K562 (cell line): Measurements from ENCODE around the gene ARAF. TPM values are rescaled to one million over a fixed set of nuclear protein-coding genes. Genes with fewer than 3 reads are reported as not detected.

Source experiments
- ATAC-seq: fragments of 200-7000 bp; cut with Tn5 transposase; 3 replicates; pipeline ENCODE4 v1.9.1; 2020; ENCODE audit warnings: moderate library complexity
- BruUV-seq: library from RNA; stranded (reverse); fragments of 400-500 nt; replicated peaks from 2 replicates; lab custom pipeline; 2021; lab: Mats Ljungman, UMichigan
- CTCF ChIA-PET: fragments of 300-600 bp; formaldehyde crosslinking; extraction: SDS; loops from one replicate; lab custom pipeline; 2021; ENCODE audit warnings: low intra/inter-chr PET ratio; lab: Yijun Ruan, JAX
- POLR2A ChIA-PET: fragments of 300-600, 350-650 bp; sonication (Branson Sonifier 250); formaldehyde crosslinking; extraction: SDS; loops from one replicate; lab custom pipeline; 2021; ENCODE audit warnings: antibody characterized with exemption, inconsistent platforms; lab: Yijun Ruan, JAX
- DNase-seq, 4 experiments: peaks; one replicate each; pipeline versions ENCODE4 v3.0.0 to v3.0.0-alpha.2; 2011 to 2018; ENCODE audit warnings: low spot score in 3 of 4, mixed read lengths in 3 of 4; ENCODE audit errors: extremely low read depth in 1 of 4
- FAIRE-seq: peaks from 2 replicates; lab custom pipeline; 2011; peaks lifted over from hg19 to GRCh38; lab: Jason Lieb, UNC
- H2AFZ ChIP-seq: 2 replicates; pipeline ENCODE4 v1.6.0; 2011; ENCODE audit warnings: low read depth, low read length, control low read depth, inconsistent platforms
- H3K27ac ChIP-seq: fragments of 200-600 bp; 3 replicates; pipeline ENCODE4 v1.8.0; 2011; ENCODE audit warnings: low read depth, mild to moderate bottlenecking, control low read depth, inconsistent platforms, low read length, moderate library complexity, mixed read lengths; ENCODE audit errors: extremely low read depth
- H3K27me3 ChIP-seq, 2 experiments: fragments of 300-600 bp in 1 of 2; 2 replicates in 1 of 2; 3 replicates in 1 of 2; pipeline versions ENCODE4 v1.6.0 to v1.8.0; 2011; ENCODE audit warnings: inconsistent platforms in 2 of 2, low read length in 2 of 2, mild to moderate bottlenecking in 1 of 2, mixed read lengths in 1 of 2, moderate library complexity in 1 of 2; ENCODE audit not compliant: control insufficient read depth in 2 of 2, insufficient read depth in 2 of 2
- H3K36me3 ChIP-seq: fragments of 300-600 bp; 3 replicates; pipeline ENCODE4 v1.8.0; 2011; ENCODE audit warnings: mild to moderate bottlenecking, low read length, inconsistent platforms; ENCODE audit not compliant: control insufficient read depth, insufficient read depth
- H3K4me1 ChIP-seq, 2 experiments: fragments of 200-600 bp in 1 of 2; replicated peaks in 1 of 2; 2 replicates in 1 of 2; 3 replicates in 1 of 2; pipeline versions ENCODE4 v1.5.1 to v1.8.0; 2011; ENCODE audit warnings: inconsistent platforms in 2 of 2, low read length in 2 of 2, mild to moderate bottlenecking in 1 of 2, mixed read lengths in 1 of 2, moderate library complexity in 1 of 2; ENCODE audit not compliant: control insufficient read depth in 2 of 2, insufficient read depth in 2 of 2
- H3K4me2 ChIP-seq: 2 replicates; pipeline ENCODE4 v1.6.1; 2011; ENCODE audit warnings: low read length, control low read depth, inconsistent platforms, mixed read lengths; ENCODE audit not compliant: insufficient read depth
- H3K4me3 ChIP-seq: fragments of 200-600 bp; sonication (generic), shearing (Covaris generic); 2 replicates; pipeline ENCODE4 v1.5.1; 2016; ENCODE audit warnings: control low read depth, inconsistent platforms
- H3K79me2 ChIP-seq: fragments of 200-600 bp; 3 replicates; pipeline ENCODE4 v1.8.0; 2011; ENCODE audit warnings: low read length, inconsistent platforms; ENCODE audit not compliant: control insufficient read depth, insufficient read depth
- H3K9ac ChIP-seq, 2 experiments: 2 replicates each; pipeline versions ENCODE4 v1.6.0 to v1.6.1; 2011; ENCODE audit warnings: low read depth in 2 of 2, low read length in 2 of 2, control low read depth in 1 of 2, inconsistent platforms in 1 of 2, mild to moderate bottlenecking in 1 of 2, mixed read lengths in 1 of 2; ENCODE audit not compliant: insufficient read depth in 1 of 2
- H3K9me1 ChIP-seq: one replicate; pipeline ENCODE4 v1.6.0; 2011; ENCODE audit warnings: inconsistent platforms, mild to moderate bottlenecking, low read length, moderate library complexity; ENCODE audit not compliant: control insufficient read depth, insufficient read depth
- H3K9me3 ChIP-seq: replicated peaks from 2 replicates; pipeline ENCODE4 v1.5.1; 2011; ENCODE audit warnings: low read depth, low read length, inconsistent platforms; ENCODE audit not compliant: control insufficient read depth, insufficient read depth
- H4K20me1 ChIP-seq: replicated peaks from 2 replicates; pipeline ENCODE4 v1.6.1; 2011; ENCODE audit warnings: low read length, inconsistent platforms, mixed read lengths; ENCODE audit not compliant: control insufficient read depth, insufficient read depth
- ARID1B ChIP-seq: fragments of 450-650 bp; IDR thresholded peaks from 2 replicates; pipeline ENCODE4 v1.6.1; 2016; ENCODE audit warnings: antibody characterized with exemption, mild to moderate bottlenecking, inconsistent platforms
- ARNT ChIP-seq, 2 experiments: fragments of 450-650 bp; IDR thresholded peaks; 2 replicates each; pipeline ENCODE4 v1.6.1; 2016; ENCODE audit warnings: mild to moderate bottlenecking in 1 of 2
- BRD9 ChIP-seq: fragments of 450-650 bp; IDR thresholded peaks from 2 replicates; pipeline ENCODE4 v1.6.1; 2018; ENCODE audit warnings: low read depth; ENCODE audit not compliant: partially characterized antibody
- CBX3 ChIP-seq, 2 experiments: IDR thresholded peaks; 1 replicate in 1 of 2; 2 replicates in 1 of 2; pipeline ENCODE4 v1.6.1; 2012; ENCODE audit warnings: inconsistent platforms in 2 of 2, low read length in 2 of 2, borderline replicate concordance in 1 of 2, control low read depth in 1 of 2
- ETV1 ChIP-seq: fragments of 450-650 bp; conservative IDR thresholded peaks from 2 replicates; pipeline ENCODE4 v1.6.1; 2016; ENCODE audit warnings: missing genetic modification characterization, control low read depth, low read depth, missing compliant biosample characterization
- JUNB ChIP-seq: fragments of 450-650 bp; formaldehyde crosslinking; conservative IDR thresholded peaks from 2 replicates; pipeline ENCODE4 v1.4.0; 2020; ENCODE audit warnings: mild to moderate bottlenecking
- MECOM ChIP-seq: fragments of 250-450 bp; sonication (Bioruptor Pico); IDR thresholded peaks from 2 replicates; pipeline ENCODE4 v1.8.0; 2022; ENCODE audit warnings: inconsistent platforms
- NBN ChIP-seq: fragments of 450-650 bp; IDR thresholded peaks from 2 replicates; pipeline ENCODE4 v1.6.1; 2016; ENCODE audit warnings: low read depth, mild to moderate bottlenecking
- NFRKB ChIP-seq: fragments of 450-650 bp; IDR thresholded peaks from 2 replicates; pipeline ENCODE4 v1.6.1; 2016; ENCODE audit warnings: low read depth
- POLR2A ChIP-seq: fragments of 450-650 bp; conservative IDR thresholded peaks from 2 replicates; pipeline ENCODE4 v1.6.1; 2016
- POLR2H ChIP-seq: IDR thresholded peaks from 2 replicates; pipeline ENCODE4 v1.6.1; 2016; ENCODE audit warnings: missing genetic modification characterization, low read depth, mild to moderate bottlenecking, control low read depth, missing compliant biosample characterization, moderate library complexity
- RFX1 ChIP-seq: fragments of 450-650 bp; IDR thresholded peaks from 2 replicates; pipeline ENCODE4 v1.6.1; 2016; ENCODE audit warnings: mild to moderate bottlenecking, moderate library complexity
- RHOXF2B ChIP-seq: fragments of 250-450 bp; sonication (Bioruptor Pico); conservative IDR thresholded peaks from 2 replicates; pipeline ENCODE4 v1.5.1; 2021
- SIN3A ChIP-seq, 2 experiments: fragments of 150-350 bp in 1 of 2; IDR thresholded peaks; 2 replicates each; pipeline ENCODE4 v1.6.1; 2011 to 2016; ENCODE audit warnings: borderline replicate concordance in 2 of 2, low read depth in 2 of 2, low read length in 2 of 2, mild to moderate bottlenecking in 2 of 2, moderate library complexity in 2 of 2; ENCODE audit not compliant: control insufficient read depth in 1 of 2
- TAL1 ChIP-seq: fragments of 450-650 bp; IDR thresholded peaks from 2 replicates; pipeline ENCODE4 v1.6.1; 2016; ENCODE audit warnings: mild to moderate bottlenecking
- ZC3H4 ChIP-seq: sonication (generic); formaldehyde crosslinking; IDR thresholded peaks from 2 replicates; pipeline ENCODE4 v1.9.0; 2021; ENCODE audit warnings: missing genetic modification reagents, borderline replicate concordance
- WGBS: fragments of 100-300 bp; shearing (Covaris generic); methylation state at CpG from one replicate; pipeline ENCODE4 v1.1.6; 2016; ENCODE audit warnings: low coverage, mixed read lengths; ENCODE audit not compliant: insufficient coverage; ENCODE audit errors: missing lambda C conversion rate; 5-methylcytosine and 5-hydroxymethylcytosine counted together
- in situ Hi-C: fragments of 300-500 bp; cut with MboI; formaldehyde crosslinking; loops from 4 replicates; pipeline ENCODE4 v1.15.0; 2018; ENCODE audit warnings: inconsistent platforms, mixed read lengths
- intact Hi-C: fragments of 100-400 bp; cut with micrococcal nuclease; formaldehyde crosslinking; loops from 2 replicates; pipeline ENCODE4 v1.14.2; 2022
- polyA plus RNA-seq, 8 experiments: library from polyadenylated mRNA; depleted of rRNA in 4 of 8; stranded (reverse) in 5 of 8; unstranded in 3 of 8; fragments of >200 nt; fragmentation: Nextera tagmentation in 2 of 8; fragmentation: Illumina TruSeq in 1 of 8; extraction: Ambion mirVana in 2 of 8; extraction: Trizol in 1 of 8; gene quantifications; 2 replicates each; pipeline versions ENCODE4 v1.2.1 to v1.2.3, GENCODE V29; 2011 to 2014; ENCODE audit warnings: inconsistent platforms in 1 of 8, missing spikeins in 1 of 8
- total RNA-seq, 7 experiments: library from RNA; depleted of rRNA in 6 of 7; stranded (reverse); fragments of >200 nt in 6 of 7; fragmentation: Illumina TruSeq in 2 of 7; extraction: Trizol in 2 of 7; gene quantifications; 2 replicates each; pipeline versions ENCODE4 v1.2.1 to v1.2.3, GENCODE V29; 2011 to 2021; ENCODE audit warnings: low replicate concordance in 1 of 7
- TF ChIP-seq, protein P1 (sequence below): fragments of 450-650 bp; formaldehyde crosslinking; IDR thresholded peaks from 2 replicates; pipeline ENCODE4 v1.4.0; 2022; ENCODE audit warnings: missing genetic modification characterization
- TF ChIP-seq, protein P2 (sequence below), 3 experiments: fragments of 200-800 bp in 1 of 3; sonication (Bioruptor generic) in 1 of 3; sonication (generic) in 1 of 3; formaldehyde crosslinking in 1 of 3; IDR thresholded peaks; 2 replicates each; pipeline versions ENCODE4 v1.6.1 to v1.8.0; 2016 to 2022; ENCODE audit warnings: mild to moderate bottlenecking in 2 of 3, missing compliant biosample characterization in 2 of 3, missing genetic modification characterization in 2 of 3, missing genetic modification reagents in 1 of 3

The ARAF gene
- total and polyA plus RNA-seq, 9 of the 15 experiments (the other 6 are each of a cell fraction or from before 2014, with no cell fraction given), result 5.5 to 70.0 (median 29.4) TPM

DNA sequence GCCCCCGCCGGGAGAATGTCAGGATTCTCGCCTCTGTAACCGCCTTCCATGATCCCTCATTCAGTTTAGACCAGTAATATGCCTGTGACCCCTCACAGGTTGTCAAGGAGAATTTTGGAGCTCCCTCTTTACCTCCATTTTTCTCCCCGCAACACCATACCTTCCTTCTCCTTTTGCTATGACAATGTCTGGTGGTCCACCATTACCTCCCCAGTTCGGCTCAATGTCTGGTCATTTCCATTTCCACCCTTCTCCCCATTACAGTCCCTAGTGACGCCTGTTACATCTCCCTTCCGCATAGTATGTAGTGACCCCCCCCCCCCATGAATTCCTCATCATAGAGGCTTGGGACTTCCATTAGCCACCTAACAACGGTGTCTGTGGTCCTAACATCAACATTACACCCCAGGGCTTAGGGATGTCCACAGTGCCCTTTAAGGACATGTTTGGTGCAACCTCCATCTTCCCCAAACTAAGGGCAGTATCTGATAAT lies 700 bp downstream of the ARAF start:
- 0 out of 2 replicates have a peak, but pooled peaks cover 3% of the 10 kb centered on the region for H4K20me1 ChIP-seq
- POLR2A ChIA-PET, result interaction anchor here (0.7 to 1.0 kb wide), 4 partner anchors 9 to 417 kb away, joined by 3 to 4 read pairs (median 3); partner anchors contain the start of genes NDUFB11 and RBM10
- peak overlapping the region; percentile 92 to 95; a peak in 3 of 4 replicates for H3K9ac ChIP-seq
- 0% methylated on average over 7 of the region's 9 CpGs for WGBS
- no peaks in the 10 kb centered on the region for H3K9me1 ChIP-seq
- in situ Hi-C loops, result loop anchor here (5.0 kb wide), 1 partner anchor 161 kb away; no protein-coding TSS in a partner anchor
- H3K4me1 ChIP-seq, result peaks cover 10 to 25% of the 10 kb centered on the region in 2 experiments
- CTCF ChIA-PET, result no interaction called here
- H3K4me3 ChIP-seq, result peak overlapping the region; percentile 56
- no peaks in the 10 kb centered on the region for H3K27me3 ChIP-seq
- no peak for DNase-seq
- TF ChIP-seq POLR2H (tag) (peak; percentile 62), RFX1 (0 out of 2 replicates have a peak, but pooled peaks have one; percentile 33), MECOM (no peak), TAL1 (0 out of 2 replicates have a peak, but pooled peaks have one; percentile 2), ETV1 (tag) (no peak), NBN (no peak), CBX3 (IDR thresholded peaks at IDR 0.05; ENCODE audit: borderline replicate concordance in 1 of 2, low read length in 2 of 2) (no peak), NFRKB (0 out of 2 replicates have a peak, but pooled peaks have one; percentile 62), POLR2A (peak; percentile 60; the same call in 1 of the 2 replicates), ARID1B (no peak), JUNB (CRISPR knock-in tag) (no peak), RHOXF2B (CRISPR knock-in tag) (no peak), BRD9 (peak; percentile 43), ARNT (IDR thresholded peaks at IDR 0.05) (0 out of 4 replicates have a peak, but pooled peaks of 1 of the 2 experiments have one; percentile 33), ZC3H4 (CRISPR knock-in tag) (0 out of 2 replicates have a peak, but pooled peaks have one; percentile 78), SIN3A (IDR thresholded peaks at IDR 0.05; ENCODE audit: borderline replicate concordance in 2 of 2, control insufficient read depth in 1 of 2, low read depth in 2 of 2, low read length in 2 of 2) (no peak)
- TF ChIP-seq, protein P1, sequence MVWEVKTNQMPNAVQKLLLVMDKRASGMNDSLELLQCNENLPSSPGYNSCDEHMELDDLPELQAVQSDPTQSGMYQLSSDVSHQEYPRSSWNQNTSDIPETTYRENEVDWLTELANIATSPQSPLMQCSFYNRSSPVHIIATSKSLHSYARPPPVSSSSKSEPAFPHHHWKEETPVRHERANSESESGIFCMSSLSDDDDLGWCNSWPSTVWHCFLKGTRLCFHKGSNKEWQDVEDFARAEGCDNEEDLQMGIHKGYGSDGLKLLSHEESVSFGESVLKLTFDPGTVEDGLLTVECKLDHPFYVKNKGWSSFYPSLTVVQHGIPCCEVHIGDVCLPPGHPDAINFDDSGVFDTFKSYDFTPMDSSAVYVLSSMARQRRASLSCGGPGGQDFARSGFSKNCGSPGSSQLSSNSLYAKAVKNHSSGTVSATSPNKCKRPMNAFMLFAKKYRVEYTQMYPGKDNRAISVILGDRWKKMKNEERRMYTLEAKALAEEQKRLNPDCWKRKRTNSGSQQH (CRISPR knock-in tag), result no peak
- TF ChIP-seq, protein P2, sequence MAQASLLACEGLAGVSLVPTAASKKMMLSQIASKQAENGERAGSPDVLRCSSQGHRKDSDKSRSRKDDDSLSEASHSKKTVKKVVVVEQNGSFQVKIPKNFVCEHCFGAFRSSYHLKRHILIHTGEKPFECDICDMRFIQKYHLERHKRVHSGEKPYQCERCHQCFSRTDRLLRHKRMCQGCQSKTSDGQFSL (CRISPR knock-in tag; IDR thresholded peaks at IDR 0.05), result peak; percentile 75
- TF ChIP-seq, protein P2 (tag; IDR thresholded peaks at IDR 0.05), result peak in 1 of 2 experiments; percentile 58; a peak in 2 of 4 replicates
- TF ChIP-seq, all 486 proteins: peak for 9
- Histone ChIP-seq H2AFZ (peak overlapping the region; percentile 92), H3K36me3 (peaks cover 38% of the 10 kb centered on the region), H3K79me2 (peaks cover 35% of the 10 kb centered on the region), H3K4me2 (peak overlapping the region; percentile 98), H3K9me3 (no peaks in the 10 kb centered on the region), H3K27ac (peak overlapping the region; percentile 88)
- BruUV-seq, result no TSS peak
- ATAC-seq, result peak; percentile 2; the same call in 2 of the 3 replicates
- FAIRE-seq, result no peak
- intact Hi-C loops, result loop anchor here (1.0 to 5.0 kb wide), 7 partner anchors 20 to 466 kb away; partner anchors contain the start of genes TIMP1 and ZNF81
